Ramos (cell line): ENCODE results near the gene HOXD10.

Experiments
- in situ Hi-C: fragments of 300-500 bp; cut with MboI; formaldehyde crosslinking; loops from one replicate; pipeline ENCODE4 v1.14.3; 2022; ENCODE audit warnings: low sequenced_read_pairs; ENCODE audit not compliant: unreplicated experiment

Gene HOXD10

DNA sequence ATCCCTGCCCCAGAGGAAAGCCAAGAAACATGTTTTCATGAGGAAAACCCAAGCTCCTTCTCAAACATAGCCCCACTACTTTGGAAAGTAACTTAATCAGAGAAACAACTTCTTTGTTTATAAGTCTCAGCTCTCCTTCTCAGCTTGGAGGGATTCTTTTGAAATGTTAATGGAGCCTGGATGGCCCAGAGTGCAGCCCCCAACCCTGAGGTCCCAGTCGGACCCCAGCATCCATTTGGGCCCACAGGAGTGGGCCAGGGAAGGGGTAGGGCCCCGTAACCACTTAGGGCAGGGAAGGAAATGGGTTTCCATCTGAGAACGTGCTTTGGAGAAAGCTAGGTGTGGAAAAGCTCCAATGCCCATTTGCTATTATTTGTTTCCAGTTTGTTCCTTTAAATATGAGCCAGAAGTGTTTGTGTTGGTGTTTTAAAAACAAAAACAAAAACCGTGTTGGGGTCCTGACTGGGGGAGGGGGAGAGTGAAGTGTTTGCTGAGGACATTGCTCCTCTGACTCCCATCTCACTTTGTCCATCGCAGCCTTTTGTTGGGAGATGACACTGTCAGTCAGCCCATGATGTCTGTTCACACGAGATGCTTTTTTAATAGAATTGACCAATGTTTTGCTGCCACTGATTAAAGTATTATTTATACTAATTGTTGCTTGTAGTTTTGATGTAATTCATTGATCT, 38.9 kb downstream of the HOXD10 start:
- in situ Hi-C loops, result no loop called here

DNA sequence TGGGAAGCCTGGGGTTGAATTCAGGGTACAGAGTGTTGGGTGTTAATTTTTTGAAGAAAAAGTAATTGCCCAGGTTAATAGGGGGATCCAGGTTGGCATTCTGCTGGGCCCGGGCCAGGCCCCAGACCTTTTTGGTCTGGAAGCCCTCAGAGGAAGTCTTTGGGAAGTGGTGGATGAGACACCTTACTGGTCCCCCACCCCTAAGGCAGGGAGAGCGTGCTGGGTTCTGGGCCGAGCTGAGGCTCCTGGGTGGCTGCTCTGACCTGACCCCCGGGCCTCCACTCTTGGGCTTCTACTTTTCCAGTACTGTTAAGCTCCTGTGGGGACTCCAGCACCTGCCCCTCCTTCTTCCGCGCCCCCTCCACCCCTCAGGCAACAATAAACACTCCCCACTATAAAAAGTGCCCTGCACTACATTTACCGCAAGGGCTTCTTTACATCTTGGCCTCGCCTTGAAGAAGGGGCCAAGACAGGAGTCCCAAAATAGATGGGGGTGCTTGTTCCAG, 39.8 kb downstream of the HOXD10 start:
- in situ Hi-C loops, result no loop called here

DNA sequence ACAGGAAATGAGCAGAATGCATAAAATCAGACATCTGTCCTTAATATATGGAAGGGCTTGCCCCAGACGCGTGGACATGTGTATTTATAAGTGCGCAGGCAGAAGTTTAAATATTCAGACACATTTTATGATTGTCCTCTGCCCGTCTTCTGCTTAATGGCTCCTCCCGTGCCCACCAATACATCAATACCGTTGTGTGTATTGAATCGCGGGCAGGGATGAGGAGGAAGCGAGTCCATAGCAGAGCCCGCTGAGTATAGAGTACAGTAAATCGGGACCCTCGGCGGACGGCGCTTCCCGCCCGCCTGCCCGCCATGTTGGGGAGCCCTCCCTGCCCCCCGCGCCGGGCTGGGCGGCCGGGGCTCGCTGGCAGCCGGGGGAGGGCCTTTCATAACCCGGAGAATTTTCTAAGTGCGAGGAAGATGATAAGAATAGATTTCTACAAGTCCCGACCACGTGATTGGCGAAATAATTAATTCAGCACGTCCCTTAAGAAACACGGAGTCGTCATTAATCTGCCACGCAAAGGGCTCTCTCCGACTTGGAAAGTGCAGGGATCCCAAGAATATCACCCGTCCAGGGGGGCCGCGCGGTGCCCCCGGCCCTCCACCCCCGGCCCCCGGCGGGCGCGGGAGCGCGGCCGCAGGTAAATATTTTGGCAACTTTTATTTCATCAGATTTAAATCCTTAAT, 40.4 kb downstream of the HOXD10 start, which contains the start of gene HOXD3:
HOXD3 (plus strand) TSS at position 501 of the 692 bp plus-strand sequence. CDS start 11,808 bp downstream, outside the sequence.
- in situ Hi-C loops, result no loop called here

DNA sequence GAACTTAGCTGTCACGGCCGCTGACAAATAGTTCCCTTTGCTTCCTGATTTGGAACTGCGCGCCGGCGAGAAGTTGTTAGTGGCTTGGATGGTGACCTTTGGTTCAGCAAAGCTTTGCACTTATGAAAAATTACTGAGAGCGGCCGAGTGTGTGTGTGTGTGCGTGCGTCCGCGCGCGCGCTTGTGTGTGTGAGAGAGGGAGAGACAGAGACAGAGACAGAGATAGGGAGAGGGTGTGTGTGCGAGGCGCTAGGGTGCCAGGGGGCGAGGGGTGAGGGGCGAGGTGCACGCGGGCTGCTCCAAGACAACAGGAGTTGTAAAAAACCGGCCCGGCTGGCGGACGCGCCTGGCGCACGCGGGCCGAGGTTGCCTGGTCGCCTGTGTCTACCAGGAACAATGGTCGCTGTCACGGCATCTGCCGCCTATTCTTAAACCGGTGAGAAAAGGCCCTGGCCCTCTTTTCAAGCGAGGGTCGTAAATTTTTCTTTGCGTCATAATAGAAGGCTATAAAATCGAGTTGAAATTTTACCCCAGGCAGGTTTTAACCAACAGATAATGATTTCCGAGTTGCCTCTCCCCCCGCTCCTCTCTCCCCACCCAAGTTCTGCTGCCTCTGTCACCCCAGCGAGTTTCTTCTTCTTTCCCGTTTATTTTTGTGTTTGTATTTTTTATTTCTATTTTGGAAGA, 41.1 kb downstream of the HOXD10 start:
- in situ Hi-C loops, result no loop called here

DNA sequence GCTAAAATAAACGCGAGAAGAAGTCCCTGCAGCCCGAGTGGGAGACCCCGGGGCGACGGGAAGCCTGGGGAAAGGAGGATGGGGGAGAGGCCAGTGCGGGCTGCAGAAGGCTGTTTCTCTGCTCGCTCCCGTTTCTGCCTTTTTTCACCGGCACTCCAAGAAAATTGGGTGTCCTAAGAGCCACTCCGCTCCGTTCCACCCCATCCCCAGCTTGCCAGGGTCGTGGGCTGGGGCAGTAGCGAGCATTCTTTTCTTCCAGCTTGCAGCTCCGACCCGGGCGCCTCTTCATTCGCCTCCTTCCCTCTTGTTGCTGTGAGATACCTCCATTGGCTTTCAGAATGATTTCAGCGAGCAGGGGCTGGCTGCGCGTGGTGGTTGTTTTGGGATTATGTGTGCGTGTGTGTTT, 41.6 kb downstream of the HOXD10 start:
- in situ Hi-C loops, result no loop called here

DNA sequence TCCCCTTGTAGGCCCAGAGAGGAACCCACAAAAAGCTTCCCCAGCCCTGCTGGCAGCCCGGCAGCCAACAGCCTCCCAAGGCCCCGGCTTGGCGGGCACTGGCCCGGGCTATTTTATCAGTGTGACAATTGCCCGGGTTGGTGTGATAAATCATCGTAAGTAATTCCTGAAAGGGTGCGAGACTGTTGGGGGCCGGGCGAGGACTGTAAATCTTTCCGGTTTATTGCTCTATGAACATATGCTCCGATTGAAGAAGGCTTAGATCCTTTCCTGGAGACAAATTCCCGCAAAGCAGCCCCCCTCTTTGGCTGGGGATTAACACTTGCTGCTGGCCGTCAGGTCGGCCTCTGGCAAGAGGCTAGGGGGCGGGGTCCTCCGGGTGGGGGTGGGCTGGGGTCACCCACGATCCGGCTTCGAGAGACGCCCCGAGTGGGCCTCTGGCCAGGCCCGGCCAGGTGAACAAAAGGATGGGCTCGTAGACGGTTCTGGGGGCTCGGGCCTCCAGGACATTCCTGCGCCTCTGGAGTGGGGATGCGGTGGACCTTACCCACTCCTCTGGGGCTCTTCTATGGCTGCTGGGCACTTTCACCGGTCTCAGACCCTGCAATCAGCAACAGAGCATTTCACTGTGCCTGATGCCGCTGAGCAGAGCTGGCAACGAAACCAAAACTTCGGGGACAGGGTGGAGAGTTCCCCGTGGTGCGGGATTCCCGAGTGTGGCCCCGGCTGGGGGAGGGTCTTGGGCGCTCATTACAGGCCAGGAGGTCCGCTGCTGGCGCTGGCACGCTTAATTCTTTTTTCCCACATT, 42.5 kb downstream of the HOXD10 start:
- in situ Hi-C loops, result no loop called here

DNA sequence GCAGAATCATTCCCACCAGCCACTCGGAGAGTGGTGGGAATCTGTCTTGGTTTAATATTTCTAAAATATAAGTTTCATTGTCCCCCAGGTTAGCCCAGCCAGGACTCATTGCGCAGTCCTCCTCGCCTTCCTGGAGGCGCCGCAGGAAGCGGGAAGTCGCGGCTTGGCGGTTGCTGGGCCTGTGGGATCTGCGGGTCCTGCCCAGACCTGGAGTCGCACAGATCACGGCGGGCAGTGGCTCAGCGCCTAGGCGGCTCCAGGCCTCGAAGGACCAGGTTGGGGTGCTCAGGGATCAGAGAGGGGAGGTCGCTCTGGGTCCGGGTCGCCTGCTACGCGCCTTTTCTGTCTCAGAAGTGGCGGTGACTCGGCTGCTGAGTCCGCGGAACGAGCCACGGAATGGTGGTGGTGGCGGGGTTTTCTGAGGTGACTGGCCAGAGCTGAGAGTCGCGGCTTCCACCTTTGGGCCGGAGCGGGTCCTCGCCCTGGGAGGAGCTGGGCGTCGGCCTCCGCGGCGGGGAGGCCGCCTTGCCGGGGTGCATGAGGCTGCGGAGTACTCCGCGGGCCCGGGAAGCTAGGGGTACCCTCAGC, 43.2 kb downstream of the HOXD10 start:
- in situ Hi-C loops, result no loop called here

DNA sequence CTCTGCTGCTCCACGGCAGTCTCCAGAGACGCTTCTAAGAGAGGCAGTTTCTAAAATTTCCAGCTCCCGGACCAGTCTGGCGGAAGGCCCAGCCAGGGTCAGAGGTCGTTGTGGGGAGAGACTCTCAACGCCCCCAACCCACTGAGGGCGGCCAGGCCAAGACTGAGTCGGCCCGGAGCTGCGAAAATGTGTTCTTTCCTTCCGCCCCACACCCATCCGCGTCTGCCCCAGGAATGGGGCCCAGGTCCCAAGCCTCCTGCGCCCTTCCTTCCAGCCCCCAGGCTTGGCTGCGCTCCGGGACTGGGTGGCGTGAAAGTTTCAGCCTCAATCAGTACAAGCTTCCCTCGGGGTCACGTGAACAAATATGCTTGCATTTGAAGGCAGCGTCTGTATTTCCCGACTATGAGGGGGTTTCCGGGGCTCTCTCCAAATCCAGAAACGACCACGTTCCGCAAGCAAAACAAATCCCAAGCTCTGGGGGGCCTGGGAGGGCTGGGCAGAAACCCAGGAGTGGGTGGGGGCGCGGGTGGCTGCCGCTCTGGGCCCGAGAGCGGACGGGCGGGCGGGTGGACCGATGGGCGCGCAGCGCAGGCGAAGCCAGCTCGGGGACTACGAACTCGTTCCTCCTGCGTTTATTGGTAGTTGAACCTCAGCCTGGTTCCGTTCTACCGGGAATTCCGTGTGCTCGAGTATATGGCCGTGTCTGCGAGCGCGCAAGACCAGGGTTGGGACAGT, 43.8 kb downstream of the HOXD10 start:
- in situ Hi-C loops, result no loop called here

DNA sequence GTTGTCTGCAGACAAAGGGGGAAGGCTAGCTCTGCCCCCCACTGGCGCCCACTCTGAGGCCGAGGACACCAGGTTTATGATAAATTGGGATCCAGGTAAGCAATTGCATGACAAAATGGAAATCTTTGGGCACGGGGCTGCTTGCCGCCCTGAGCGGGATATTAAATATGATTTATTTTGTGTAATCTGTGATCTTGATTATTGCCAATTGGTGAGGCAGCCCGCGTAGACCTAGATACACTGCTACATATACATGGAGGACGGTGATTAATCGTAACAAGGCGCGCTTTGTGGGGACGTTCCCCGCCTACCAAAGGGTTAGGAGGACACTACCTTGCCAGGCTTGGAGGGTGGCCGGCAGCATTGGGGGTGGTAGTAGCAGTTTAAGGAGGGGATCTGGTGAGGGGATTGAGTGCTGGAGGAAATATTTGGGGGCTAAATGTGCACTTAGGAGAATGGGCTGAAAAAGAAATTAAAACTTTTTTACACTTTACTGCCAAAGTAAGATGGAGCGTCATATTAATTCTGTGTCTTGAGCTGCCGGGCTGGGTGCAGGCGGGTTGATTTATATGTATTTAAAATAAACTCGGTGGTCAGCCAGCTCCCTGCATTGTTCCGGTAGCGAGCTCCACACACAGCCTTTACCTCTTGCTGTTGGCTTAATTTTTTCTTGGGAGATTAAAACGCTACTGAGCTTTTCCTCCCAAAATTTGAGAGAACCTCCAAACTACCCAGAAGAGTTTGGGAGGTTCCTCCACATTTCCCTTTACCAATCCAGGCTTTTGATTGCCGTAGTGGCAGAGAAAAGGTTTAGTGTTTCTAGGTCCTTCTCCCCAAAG, 44.6 kb downstream of the HOXD10 start:
- in situ Hi-C loops, result no loop called here

DNA sequence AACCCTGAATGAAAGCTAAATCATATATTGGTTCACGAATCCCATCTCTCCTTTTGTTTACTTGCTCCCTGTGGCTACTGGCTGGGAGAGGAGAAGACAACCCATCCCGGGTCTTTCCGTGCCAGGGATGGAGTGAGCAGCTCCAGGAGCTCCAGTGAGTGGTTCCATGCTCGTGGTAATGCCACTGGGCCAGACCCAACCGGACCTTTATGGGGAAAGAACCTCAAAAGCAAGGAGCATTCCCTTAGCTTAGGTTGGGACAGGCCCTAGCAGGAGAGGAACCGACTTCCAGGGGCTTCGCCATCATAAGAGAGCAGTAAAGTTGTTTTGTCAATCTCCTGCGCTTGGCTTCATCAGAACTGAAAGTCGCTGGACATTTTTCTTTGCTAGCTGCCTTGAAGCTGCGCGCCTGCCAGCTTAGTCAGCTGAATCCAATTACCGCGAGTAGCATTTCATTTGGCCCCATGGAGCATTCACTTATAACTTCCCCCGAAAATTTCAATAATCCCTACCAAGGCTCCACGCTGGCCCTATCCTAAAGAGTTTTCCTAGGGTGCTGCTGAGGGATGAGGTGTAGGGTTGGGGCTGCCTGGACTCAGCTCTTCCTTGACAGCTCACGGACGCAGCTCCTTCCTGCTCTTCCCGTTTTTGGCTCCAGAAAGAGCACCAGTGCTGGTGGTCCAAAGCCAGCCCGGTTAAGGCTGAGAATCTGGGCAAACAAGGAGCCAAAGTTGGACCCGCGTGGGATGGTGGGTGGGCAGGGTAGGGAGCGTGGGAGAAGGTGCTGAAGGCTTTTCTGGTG, 45.4 kb downstream of the HOXD10 start:
- in situ Hi-C loops, result no loop called here

DNA sequence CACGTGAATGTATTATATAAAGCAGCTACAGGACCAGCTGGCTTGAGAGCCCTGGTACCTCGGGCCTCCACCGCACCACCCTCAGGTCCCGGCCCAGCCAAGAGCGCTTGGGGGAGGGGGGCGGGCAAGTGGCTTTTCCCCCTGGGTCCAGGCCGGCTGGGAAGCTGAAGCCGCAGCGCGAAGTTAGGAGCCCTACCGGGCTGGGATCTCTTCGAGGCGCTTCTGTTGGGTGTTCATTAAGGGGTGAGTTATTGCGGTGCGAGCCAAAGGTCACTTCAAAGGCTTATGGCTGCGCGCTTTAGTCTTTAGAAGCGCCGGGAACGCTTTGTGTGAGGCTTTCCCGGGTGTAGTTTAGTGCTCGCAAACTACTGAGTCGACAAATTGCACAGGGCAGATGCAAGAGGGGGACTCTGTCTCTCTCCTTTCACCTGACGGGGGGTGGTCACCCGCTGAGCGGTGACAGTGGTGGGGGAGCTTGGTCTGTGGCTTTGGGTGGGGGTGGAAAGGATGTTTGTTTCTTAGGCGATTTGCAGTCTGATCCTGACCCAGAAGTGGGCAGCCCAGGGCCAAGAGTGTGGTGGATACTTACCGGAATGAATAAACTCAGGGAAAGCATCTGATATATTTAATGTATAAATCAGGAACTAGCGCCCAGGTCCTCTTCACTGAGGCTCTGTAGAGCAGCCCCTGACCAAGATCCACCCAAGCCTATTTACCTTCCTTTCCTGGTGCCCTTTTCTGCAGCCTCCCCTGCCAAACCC, 46.5 kb downstream of the HOXD10 start:
- in situ Hi-C loops, result no loop called here

DNA sequence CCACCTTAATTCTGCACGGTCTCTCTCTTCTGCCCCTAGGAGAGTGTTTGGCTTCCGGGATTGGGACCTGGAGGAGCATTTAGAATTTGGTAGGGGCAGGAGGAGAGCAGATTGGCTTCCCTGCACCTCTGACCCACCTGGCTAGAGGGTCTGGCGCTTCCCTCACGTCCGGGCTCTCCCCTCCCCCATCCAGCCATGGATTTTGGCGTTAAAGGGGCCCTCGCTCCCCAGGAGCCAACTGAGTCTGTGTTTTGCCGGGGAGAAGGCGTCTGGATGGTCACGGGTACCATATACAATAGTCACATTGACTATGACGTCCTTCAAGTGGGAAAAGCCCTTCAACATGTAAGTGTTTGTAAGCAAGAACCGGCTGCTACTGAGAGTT, 47.1 kb downstream of the HOXD10 start:
- in situ Hi-C loops, result no loop called here

DNA sequence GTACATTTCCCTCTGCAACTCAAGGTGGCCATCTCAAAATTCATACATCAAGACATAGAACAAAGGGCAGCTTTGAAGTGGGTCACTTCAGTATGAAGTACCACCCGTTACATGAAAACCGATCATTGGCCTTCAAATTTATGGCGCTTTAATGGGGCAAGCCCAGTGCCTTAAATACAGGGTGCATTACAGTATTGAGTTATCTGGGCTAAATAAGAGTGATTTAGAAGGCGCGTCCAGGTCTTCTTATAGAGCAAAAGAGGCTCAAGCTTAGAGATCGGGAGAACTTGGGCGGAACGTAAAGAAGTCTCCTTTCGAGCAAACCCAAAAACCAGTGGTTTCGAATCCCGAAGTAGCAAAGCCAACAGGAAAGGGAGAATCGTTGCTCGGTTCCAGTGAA, 47.6 kb downstream of the HOXD10 start:
- in situ Hi-C loops, result no loop called here

DNA sequence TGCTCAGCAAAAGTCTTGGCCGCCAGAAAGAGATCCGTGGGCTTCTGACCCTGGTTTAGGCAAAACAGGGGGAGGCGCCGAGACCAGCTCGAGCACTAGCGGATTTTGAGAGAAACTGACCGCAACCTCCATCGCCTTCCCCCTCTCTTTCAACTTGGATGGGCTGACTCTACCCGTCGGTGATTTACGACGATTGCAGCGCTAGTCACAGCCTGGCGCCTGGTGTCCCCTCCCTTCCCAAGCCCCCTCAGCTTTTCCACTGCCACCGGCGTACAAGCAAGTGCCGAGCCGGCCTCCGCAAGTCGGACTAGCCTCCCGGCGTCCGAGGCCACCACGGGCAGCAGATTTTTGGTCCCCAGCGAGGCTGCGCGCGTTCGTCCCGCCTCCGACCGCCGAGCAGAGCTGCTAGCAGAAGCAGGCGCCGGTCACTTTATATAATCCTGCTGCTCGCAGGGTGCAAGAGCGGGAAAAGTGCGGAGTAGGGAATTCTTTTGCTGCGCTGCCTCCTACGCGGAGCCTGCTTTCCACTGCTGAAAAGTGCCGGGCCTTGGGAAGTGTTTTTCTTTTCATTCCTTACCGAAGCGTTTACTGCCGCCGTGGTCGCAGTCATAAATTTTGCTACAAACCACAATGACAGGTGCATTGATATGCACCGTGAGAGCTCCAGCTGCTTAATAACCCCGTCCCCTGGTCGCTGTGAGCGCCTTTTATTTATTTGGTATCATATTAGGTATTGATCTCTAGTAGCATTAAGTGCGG, 48.2 kb downstream of the HOXD10 start:
- in situ Hi-C loops, result no loop called here

DNA sequence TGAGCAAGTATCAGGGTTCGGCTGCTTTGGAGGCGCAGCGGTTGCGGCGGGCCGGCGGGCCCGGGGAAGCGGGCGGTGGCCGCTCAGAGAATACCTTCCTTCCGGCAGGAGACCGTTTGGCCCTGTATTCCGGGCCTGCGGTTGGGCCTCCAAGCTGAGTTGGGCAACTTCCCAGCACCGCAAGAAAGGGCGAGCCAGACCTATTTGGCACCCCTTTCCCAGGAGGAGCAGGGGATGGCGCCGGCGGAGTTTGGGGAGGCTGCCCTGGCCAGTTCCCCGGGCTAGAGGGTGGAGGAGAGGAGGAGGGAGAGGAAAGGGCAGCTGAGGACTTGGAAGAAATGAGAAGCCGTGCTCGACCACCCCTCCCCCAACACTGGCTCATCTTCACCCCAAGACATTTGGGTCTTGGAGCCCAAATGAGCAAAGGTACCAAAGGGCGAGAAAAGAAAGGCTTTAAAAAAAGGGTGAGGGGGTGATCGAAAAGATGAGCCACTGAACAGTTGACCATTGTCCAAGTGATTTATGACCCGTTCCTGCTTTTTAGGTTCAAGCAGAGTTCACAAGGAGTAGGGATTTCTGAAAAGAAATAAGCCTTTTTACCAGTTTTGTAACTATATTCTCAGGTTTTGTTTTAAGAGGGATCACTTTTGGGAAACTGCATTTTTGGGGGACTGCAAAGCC, 48.9 kb downstream of the HOXD10 start:
- in situ Hi-C loops, result no loop called here

DNA sequence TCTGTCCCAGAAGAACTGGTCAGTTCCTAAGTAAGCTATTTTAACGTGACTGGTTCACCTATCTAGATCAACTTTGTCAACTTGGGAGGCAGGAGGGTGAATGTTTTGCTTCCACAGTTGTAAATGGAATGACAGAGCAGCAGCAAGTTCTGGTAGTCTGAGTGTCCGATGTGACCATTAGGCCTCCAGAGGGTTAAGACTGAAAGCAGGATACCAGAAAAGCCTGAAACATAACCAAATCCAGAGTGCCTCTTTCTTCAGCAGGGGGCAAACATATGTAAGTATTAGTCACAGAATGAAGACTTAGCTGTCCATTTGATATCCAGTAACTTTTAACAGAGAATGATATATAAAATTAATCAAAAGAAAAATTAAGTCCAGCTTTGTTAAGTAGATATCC, 49.7 kb downstream of the HOXD10 start:
- in situ Hi-C loops, result no loop called here
